CD4-positive, alpha-beta T cell (primary cell): Measurements from ENCODE around the gene PNLDC1. TPM values are rescaled to one million over a fixed set of nuclear protein-coding genes. Genes with fewer than 3 reads are reported as not detected.
A peak's percentile ranks its signal among the peaks of the same experiment; 100 is the strongest.

ENCODE experiments used
- ATAC-seq: fragments of 200-7000 bp; cut with Tn5 transposase; one replicate; pipeline ENCODE4 v1.10.0; 2022; ENCODE audit warnings: mild to moderate bottlenecking; ENCODE audit not compliant: poor library complexity
- CTCF ChIA-PET: fragments of 350-600 bp; sonication (Branson Sonifier 250); formaldehyde crosslinking; loops from one replicate; lab custom pipeline; 2021; ENCODE audit warnings: antibody characterized with exemption, inconsistent platforms; lab: Charles Lee
- POLR2A ChIA-PET: fragments of 350-600 bp; sonication (Branson Sonifier 250); formaldehyde crosslinking; loops from one replicate; lab custom pipeline; 2021; ENCODE audit warnings: antibody characterized with exemption, inconsistent platforms; lab: Charles Lee
- DNase-seq, 14 experiments: peaks; one replicate each; pipeline ENCODE4 v3.0.0-alpha.2; 2013 to 2020; ENCODE audit warnings: mixed read lengths in 2 of 14
- H3K27ac ChIP-seq, 2 donors: one replicate each; pipeline versions ENCODE4 v1.5.1 to v1.7.0; 2013; ENCODE audit warnings: low read length in 2 of 2, low read depth in 1 of 2, mild to moderate bottlenecking in 1 of 2
- H3K27me3 ChIP-seq, 2 experiments: 1 replicate in 1 of 2; 2 replicates in 1 of 2; pipeline versions ENCODE4 v1.6.1 to v1.7.0; 2013; ENCODE audit warnings: low read length in 2 of 2, control low read depth in 1 of 2, mild to moderate bottlenecking in 1 of 2, moderate library complexity in 1 of 2; ENCODE audit not compliant: insufficient read depth in 2 of 2, control insufficient read depth in 1 of 2
- H3K36me3 ChIP-seq: one replicate; pipeline ENCODE4 v1.6.1; 2013; ENCODE audit warnings: low read length, control low read depth; ENCODE audit not compliant: insufficient read depth
- H3K4me1 ChIP-seq: one replicate; pipeline ENCODE4 v1.6.1; 2013; ENCODE audit warnings: low read length, control low read depth; ENCODE audit not compliant: insufficient read depth
- H3K4me3 ChIP-seq: one replicate; pipeline ENCODE4 v1.5.1; 2013; ENCODE audit warnings: mild to moderate bottlenecking, low read length, moderate library complexity
- H3K9me3 ChIP-seq, 2 experiments: 1 replicate in 1 of 2; 2 replicates in 1 of 2; pipeline versions ENCODE4 v1.6.1 to v1.7.0; 2013; ENCODE audit warnings: low read length in 2 of 2, mild to moderate bottlenecking in 2 of 2, control low read depth in 1 of 2, moderate library complexity in 1 of 2; ENCODE audit not compliant: control insufficient read depth in 1 of 2, insufficient read depth in 1 of 2
- H3K27ac Mint-ChIP-seq: one replicate; pipeline ENCODE4 v1.8.0; 2020; ENCODE audit warnings: mixed read lengths
- H3K27me3 Mint-ChIP-seq: one replicate; pipeline ENCODE4 v1.8.0; 2021; ENCODE audit warnings: mixed read lengths
- H3K36me3 Mint-ChIP-seq: one replicate; pipeline ENCODE4 v1.8.0; 2021; ENCODE audit warnings: low read depth, mixed read lengths
- H3K4me1 Mint-ChIP-seq: one replicate; pipeline ENCODE4 v1.8.0; 2021; ENCODE audit warnings: low read depth, mixed read lengths
- H3K4me3 Mint-ChIP-seq: one replicate; pipeline ENCODE4 v1.8.0; 2020; ENCODE audit warnings: mild to moderate bottlenecking, mixed read lengths
- H3K9me3 Mint-ChIP-seq: one replicate; pipeline ENCODE4 v1.8.0; 2020; ENCODE audit warnings: mixed read lengths
- CTCF ChIP-seq: fragments of 200-600 bp; IDR thresholded peaks from one replicate; pipeline ENCODE4 v1.8.0; 2022; ENCODE audit warnings: antibody characterized with exemption, mild to moderate bottlenecking
- intact Hi-C, 2 experiments: fragments of 100-400 bp; cut with DNase I in 1 of 2; cut with micrococcal nuclease in 1 of 2; formaldehyde crosslinking; loops; one replicate each; pipeline versions ENCODE4 v1.15.1 to v1.9.0; 2023 to 2025; cut with DNase I, micrococcal nuclease
- polyA plus RNA-seq, 2 donors: library from polyadenylated mRNA; unstranded; fragments of 120-200 nt; gene quantifications; one replicate each; pipeline ENCODE4 v1.2.1, GENCODE V29; 2013
- total RNA-seq, 174 experiments: library from RNA in 2 of 174; stranded (reverse) in 2 of 174; gene quantifications; one replicate each; pipeline ENCODE4 v1.2.3 and lab custom pipeline; 2021 to 2026

Gene PNLDC1
- total RNA-seq (under 1 TPM in 1 of 2 experiments, not detected in 1; 0.14 TPM), total RNA-seq (lab: John Stamatoyannopoulos, UW) (0 to 3.4 (median 0.62) reads per million in 172 experiments)
- polyA plus RNA-seq (2013, experiment 1 of 2), result 0.10 TPM
- 0.10 TPM for polyA plus RNA-seq (2013, experiment 2 of 2)

GRCh38 chr6:159800141-159800865 is at the start of gene PNLDC1:
Gene PNLDC1 (plus strand): TSS chr6:159800276. CDS start chr6:159800308, 32 bp downstream.
- no peak within 1 kb of the TSS for H3K4me3 ChIP-seq
- H3K4me1 ChIP-seq, result peaks cover 5% of the 10 kb centered on the region
- ChIA-PET CTCF (no interaction called here), POLR2A (no interaction called here)
- no peak within 1 kb of the TSS for H3K4me3 Mint-ChIP-seq
- H3K9me3 ChIP-seq, result no peaks in the 10 kb centered on the region
- no peaks in the 10 kb centered on the region for H3K27me3 Mint-ChIP-seq
- H3K27ac ChIP-seq, result no peak within 1 kb of the TSS
- H3K36me3 ChIP-seq, result peaks cover 46% of the 10 kb centered on the region
- DNase-seq, result peak in 1 of 14 experiments; percentile 17
- no peaks in the 10 kb centered on the region for H3K27me3 ChIP-seq
- ATAC-seq, result no peak
- TF ChIP-seq CTCF, result no peak
- no peaks in the 10 kb centered on the region for H3K9me3 Mint-ChIP-seq
- H3K27ac Mint-ChIP-seq, result peak within 1 kb of the TSS; percentile 29
- intact Hi-C loops, result no loop called here
- no peaks in the 10 kb centered on the region for H3K4me1 Mint-ChIP-seq
- H3K36me3 Mint-ChIP-seq, result peaks cover 52% of the 10 kb centered on the region

GRCh38 chr6:159751448-159751847 is 48.6 kb upstream of the PNLDC1 start:
- ATAC-seq (no peak), DNase-seq (no peak)
- H3K27me3 ChIP-seq, result no peaks in the 10 kb centered on the region
- POLR2A ChIA-PET, result interaction anchor here (0.8 to 2.2 kb wide), 5 partner anchors 9 to 39 kb away, joined by 3 to 6 read pairs (median 5); partner anchors contain the start of genes ACAT2, MRPL18 and WTAP
- intact Hi-C loops, result no loop called here
- H3K9me3 ChIP-seq, result no peaks in the 10 kb centered on the region
- Mint-ChIP-seq H3K36me3 (peaks cover 97% of the 10 kb centered on the region), H3K27ac (peak overlapping the region; percentile 39), H3K9me3 (no peaks in the 10 kb centered on the region), H3K4me1 (peaks cover 14% of the 10 kb centered on the region), H3K27me3 (no peaks in the 10 kb centered on the region), H3K4me3 (no peak overlapping the region)
- no peak overlapping the region for H3K4me3 ChIP-seq
- CTCF ChIA-PET, result interaction anchor here (1.1 kb wide), 1 partner anchor 12 kb away, joined by 4 read pairs; no protein-coding TSS in a partner anchor
- H3K4me1 ChIP-seq, result no peaks in the 10 kb centered on the region
- no peak for TF ChIP-seq CTCF
- no peak overlapping the region for H3K27ac ChIP-seq
- H3K36me3 ChIP-seq, result peaks cover 93% of the 10 kb centered on the region

GRCh38 chr6:159753081-159753872 is 46.8 kb upstream of the PNLDC1 start:
- ATAC-seq, result no peak
- ChIA-PET POLR2A (no interaction called here), CTCF (interaction anchor here (1.0 kb wide), 1 partner anchor 12 kb away, joined by 3 read pairs; no protein-coding TSS in a partner anchor)
- no peaks in the 10 kb centered on the region for H3K4me1 ChIP-seq
- no peak overlapping the region for H3K4me3 ChIP-seq
- H3K9me3 ChIP-seq, result no peaks in the 10 kb centered on the region
- no peak for DNase-seq
- TF ChIP-seq CTCF, result no peak
- no peaks in the 10 kb centered on the region for H3K9me3 Mint-ChIP-seq
- H3K27ac ChIP-seq, result no peak overlapping the region
- H3K27ac Mint-ChIP-seq, result no peak overlapping the region
- peaks cover 88% of the 10 kb centered on the region for H3K36me3 ChIP-seq
- H3K27me3 ChIP-seq, result no peaks in the 10 kb centered on the region
- H3K27me3 Mint-ChIP-seq, result no peaks in the 10 kb centered on the region
- H3K36me3 Mint-ChIP-seq, result peaks cover 99% of the 10 kb centered on the region
- H3K4me3 Mint-ChIP-seq, result no peak overlapping the region
- intact Hi-C loops, result no loop called here
- peaks cover 20% of the 10 kb centered on the region for H3K4me1 Mint-ChIP-seq
